ENCODE measurements around the gene ARIH2. TPM values are rescaled to one million over a fixed set of nuclear protein-coding genes. Genes with fewer than 3 reads are reported as not detected.

The ARIH2 gene
- polyA plus RNA-seq, 1 donor: 63.2 TPM

Other genes with a start within 250 kb of the ARIH2 start
- 8.1 TPM for gene NCKIPSD, start 232.9 kb upstream of the ARIH2 start, polyA plus RNA-seq (ENCODE audit: insufficient read length)
- gene IP6K2, start 201.6 kb upstream of the ARIH2 start, polyA plus RNA-seq (ENCODE audit: insufficient read length): 81.6 TPM
- 41.3 TPM for gene PRKAR2A, start 71.0 kb upstream of the ARIH2 start, polyA plus RNA-seq (ENCODE audit: insufficient read length)
- 19.0 TPM for gene SLC25A20, start 20.0 kb upstream of the ARIH2 start, polyA plus RNA-seq (ENCODE audit: insufficient read length)
- gene P4HTM, start 71.4 kb downstream of the ARIH2 start, polyA plus RNA-seq (ENCODE audit: insufficient read length): 12.4 TPM
- 113 TPM for gene WDR6, start 88.5 kb downstream of the ARIH2 start, polyA plus RNA-seq (ENCODE audit: insufficient read length)
- 32.6 TPM for gene DALRD3, start 99.7 kb downstream of the ARIH2 start, polyA plus RNA-seq (ENCODE audit: insufficient read length)
- 50.8 TPM for gene NDUFAF3, start 103.3 kb downstream of the ARIH2 start, polyA plus RNA-seq (ENCODE audit: insufficient read length)
- 282 TPM for gene IMPDH2, start 110.6 kb downstream of the ARIH2 start, polyA plus RNA-seq (ENCODE audit: insufficient read length)
- 49.8 TPM for gene QRICH1, start 175.2 kb downstream of the ARIH2 start, polyA plus RNA-seq (ENCODE audit: insufficient read length)
- 268 TPM for gene QARS1, start 185.9 kb downstream of the ARIH2 start, polyA plus RNA-seq (ENCODE audit: insufficient read length)
- 36.2 TPM for gene USP19, start 202.0 kb downstream of the ARIH2 start, polyA plus RNA-seq (ENCODE audit: insufficient read length)
- gene LAMB2, start 214.2 kb downstream of the ARIH2 start, polyA plus RNA-seq (ENCODE audit: insufficient read length): 317 TPM
- 13.1 TPM for gene CCDC71, start 247.5 kb downstream of the ARIH2 start, polyA plus RNA-seq (ENCODE audit: insufficient read length)